Smooth muscle cell (in vitro differentiated cells): ENCODE data around the gene NLRP6. TPM values are rescaled to one million over a fixed set of nuclear protein-coding genes. Genes with fewer than 3 reads are reported as not detected.

Experiments
- DNase-seq: peaks from one replicate; lab custom pipeline; 2025; ENCODE audit not compliant: unreplicated experiment; lab: John Stamatoyannopoulos, UW
- H2AFZ ChIP-seq: fragments of 200-600 bp; sonication (generic); 2 replicates; pipeline ENCODE4 v1.6.0; 2016; ENCODE audit warnings: antibody characterized with exemption, low read depth, mild to moderate bottlenecking
- H3F3A ChIP-seq: fragments of 200-600 bp; sonication (generic); 2 replicates; pipeline ENCODE4 v1.6.0; 2017; ENCODE audit warnings: antibody characterized with exemption, low read depth
- H3K27ac ChIP-seq: fragments of 200-600 bp; sonication (generic); 2 replicates; pipeline ENCODE4 v1.5.1; 2016; ENCODE audit warnings: low read depth, mild to moderate bottlenecking
- H3K27me3 ChIP-seq: fragments of 200-600 bp; sonication (generic); 2 replicates; pipeline ENCODE4 v1.6.1; 2016; ENCODE audit warnings: low read depth, mild to moderate bottlenecking
- H3K36me3 ChIP-seq: fragments of 200-600 bp; sonication (generic); 2 replicates; pipeline ENCODE4 v1.5.1; 2016; ENCODE audit warnings: low read depth
- H3K4me1 ChIP-seq: fragments of 200-600 bp; sonication (generic); 2 replicates; pipeline ENCODE4 v1.5.1; 2016; ENCODE audit warnings: low read depth
- H3K4me2 ChIP-seq: fragments of 200-600 bp; sonication (generic); 2 replicates; pipeline ENCODE4 v1.6.0; 2016; ENCODE audit warnings: mild to moderate bottlenecking
- H3K4me3 ChIP-seq: fragments of 200-600 bp; sonication (generic); 2 replicates; pipeline ENCODE4 v1.5.1; 2016; ENCODE audit warnings: mild to moderate bottlenecking
- H3K79me2 ChIP-seq: fragments of 200-600 bp; sonication (generic); 2 replicates; pipeline ENCODE4 v1.6.0; 2016; ENCODE audit warnings: low read depth, mild to moderate bottlenecking
- H3K9ac ChIP-seq: fragments of 200-600 bp; sonication (generic); 2 replicates; pipeline ENCODE4 v1.6.0; 2016; ENCODE audit warnings: low read depth
- H3K9me3 ChIP-seq: fragments of 200-600 bp; sonication (generic); replicated peaks from 2 replicates; pipeline ENCODE4 v1.5.1; 2016; ENCODE audit warnings: low read depth
- H4K20me1 ChIP-seq: fragments of 200-600 bp; sonication (generic); 2 replicates; pipeline ENCODE4 v1.6.0; 2016; ENCODE audit warnings: low read depth
- WGBS: methylation state at CpG from one replicate; pipeline ENCODE4 v1.1.7; 2016; ENCODE audit warnings: low lambda C conversion rate; 5-methylcytosine and 5-hydroxymethylcytosine counted together
- polyA plus RNA-seq: library from polyadenylated mRNA; unstranded; fragments of >200 nt; fragmentation: Nextera tagmentation; extraction: Ambion mirVana; gene quantifications from 2 replicates; pipeline ENCODE4 v1.2.1, GENCODE V29; 2016
- total RNA-seq: library from RNA; depleted of rRNA; stranded (reverse); fragments of >200 nt; gene quantifications from 2 replicates; pipeline ENCODE4 v1.2.3, GENCODE V29; 2014
- TF ChIP-seq, protein P1 (sequence below): fragments of 200-600 bp; sonication (generic); IDR thresholded peaks from 2 replicates; pipeline ENCODE4 v1.5.1; 2017; ENCODE audit warnings: borderline replicate concordance, mild to moderate bottlenecking, antibody characterized with exemption; ENCODE audit not compliant: insufficient read depth, poor library complexity, severe bottlenecking

NLRP6 gene
- total and polyA plus RNA-seq, 2 experiments from 2014 or later = not detected

DNA sequence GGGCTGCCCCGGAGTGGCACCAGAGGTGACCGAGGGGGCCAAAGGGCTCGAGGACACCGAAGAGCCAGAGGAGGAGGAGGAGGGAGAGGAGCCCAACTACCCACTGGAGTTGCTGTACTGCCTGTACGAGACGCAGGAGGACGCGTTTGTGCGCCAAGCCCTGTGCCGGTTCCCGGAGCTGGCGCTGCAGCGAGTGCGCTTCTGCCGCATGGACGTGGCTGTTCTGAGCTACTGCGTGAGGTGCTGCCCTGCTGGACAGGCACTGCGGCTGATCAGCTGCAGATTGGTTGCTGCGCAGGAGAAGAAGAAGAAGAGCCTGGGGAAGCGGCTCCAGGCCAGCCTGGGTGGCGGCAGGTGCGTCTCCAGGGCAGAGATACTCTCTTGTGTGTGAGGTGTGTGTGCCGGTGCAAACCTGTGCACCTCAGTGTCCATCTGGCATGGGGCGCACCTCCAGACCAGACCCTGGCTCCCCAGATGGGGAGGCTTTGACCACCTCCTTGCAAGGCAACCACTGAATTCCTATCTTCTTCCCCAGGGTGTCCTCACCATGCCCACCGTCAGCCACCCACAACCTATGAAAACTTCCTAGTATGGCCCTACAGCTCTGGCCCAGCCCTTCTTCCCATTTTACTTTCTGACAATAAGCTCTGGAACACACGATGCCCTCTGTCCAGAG lies 3.4 kb downstream of the NLRP6 start:
- Histone ChIP-seq H4K20me1 (no peaks in the 10 kb centered on the region), H3K36me3 (no peaks in the 10 kb centered on the region), H2AFZ (no peak overlapping the region), H3K27me3 (peaks cover 7% of the 10 kb centered on the region), H3K4me3 (no peak overlapping the region), H3F3A (no peaks in the 10 kb centered on the region), H3K4me1 (no peaks in the 10 kb centered on the region), H3K9ac (no peak overlapping the region), H3K79me2 (no peaks in the 10 kb centered on the region), H3K9me3 (no peaks in the 10 kb centered on the region), H3K4me2 (no peak overlapping the region), H3K27ac (no peak overlapping the region)
- 96% methylated on average over 26 of the region's 26 CpGs for WGBS
- no peak for DNase-seq
- TF ChIP-seq, protein P1, sequence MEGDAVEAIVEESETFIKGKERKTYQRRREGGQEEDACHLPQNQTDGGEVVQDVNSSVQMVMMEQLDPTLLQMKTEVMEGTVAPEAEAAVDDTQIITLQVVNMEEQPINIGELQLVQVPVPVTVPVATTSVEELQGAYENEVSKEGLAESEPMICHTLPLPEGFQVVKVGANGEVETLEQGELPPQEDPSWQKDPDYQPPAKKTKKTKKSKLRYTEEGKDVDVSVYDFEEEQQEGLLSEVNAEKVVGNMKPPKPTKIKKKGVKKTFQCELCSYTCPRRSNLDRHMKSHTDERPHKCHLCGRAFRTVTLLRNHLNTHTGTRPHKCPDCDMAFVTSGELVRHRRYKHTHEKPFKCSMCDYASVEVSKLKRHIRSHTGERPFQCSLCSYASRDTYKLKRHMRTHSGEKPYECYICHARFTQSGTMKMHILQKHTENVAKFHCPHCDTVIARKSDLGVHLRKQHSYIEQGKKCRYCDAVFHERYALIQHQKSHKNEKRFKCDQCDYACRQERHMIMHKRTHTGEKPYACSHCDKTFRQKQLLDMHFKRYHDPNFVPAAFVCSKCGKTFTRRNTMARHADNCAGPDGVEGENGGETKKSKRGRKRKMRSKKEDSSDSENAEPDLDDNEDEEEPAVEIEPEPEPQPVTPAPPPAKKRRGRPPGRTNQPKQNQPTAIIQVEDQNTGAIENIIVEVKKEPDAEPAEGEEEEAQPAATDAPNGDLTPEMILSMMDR = no peak

DNA sequence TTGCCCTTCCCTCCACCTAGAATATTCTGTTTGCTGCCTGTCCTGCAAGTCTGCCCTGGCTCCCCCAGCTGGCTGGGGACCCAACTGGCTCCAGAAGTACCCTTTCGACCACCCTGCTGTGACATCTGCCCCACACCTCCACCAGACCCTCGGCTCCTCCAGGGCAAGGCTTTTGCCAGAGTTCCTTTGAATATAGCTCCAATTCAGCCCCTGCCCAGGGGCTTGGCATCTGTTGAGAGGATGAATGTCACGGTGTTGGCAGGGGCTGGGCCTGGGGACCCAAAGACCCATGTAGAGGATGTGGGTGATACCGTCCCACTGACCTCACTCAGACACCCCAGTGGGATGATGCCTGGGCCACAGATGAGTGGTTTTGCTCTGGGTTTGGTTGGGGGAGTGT lies 4.0 kb downstream of the NLRP6 start:
- no peak for DNase-seq
- H3K36me3 ChIP-seq = no peaks in the 10 kb centered on the region
- no peak overlapping the region for H2AFZ ChIP-seq
- 87% methylated on average over 4 of the region's 4 CpGs for WGBS
- H3F3A ChIP-seq = no peaks in the 10 kb centered on the region
- H4K20me1 ChIP-seq = no peaks in the 10 kb centered on the region
- no peak overlapping the region for H3K9ac ChIP-seq
- no peaks in the 10 kb centered on the region for H3K4me1 ChIP-seq
- no peak overlapping the region for H3K27ac ChIP-seq
- H3K4me2 ChIP-seq = no peak overlapping the region
- H3K79me2 ChIP-seq = no peaks in the 10 kb centered on the region
- H3K27me3 ChIP-seq = peaks cover 7% of the 10 kb centered on the region
- TF ChIP-seq, protein P1 = no peak
- H3K9me3 ChIP-seq = no peaks in the 10 kb centered on the region
- no peak overlapping the region for H3K4me3 ChIP-seq

DNA sequence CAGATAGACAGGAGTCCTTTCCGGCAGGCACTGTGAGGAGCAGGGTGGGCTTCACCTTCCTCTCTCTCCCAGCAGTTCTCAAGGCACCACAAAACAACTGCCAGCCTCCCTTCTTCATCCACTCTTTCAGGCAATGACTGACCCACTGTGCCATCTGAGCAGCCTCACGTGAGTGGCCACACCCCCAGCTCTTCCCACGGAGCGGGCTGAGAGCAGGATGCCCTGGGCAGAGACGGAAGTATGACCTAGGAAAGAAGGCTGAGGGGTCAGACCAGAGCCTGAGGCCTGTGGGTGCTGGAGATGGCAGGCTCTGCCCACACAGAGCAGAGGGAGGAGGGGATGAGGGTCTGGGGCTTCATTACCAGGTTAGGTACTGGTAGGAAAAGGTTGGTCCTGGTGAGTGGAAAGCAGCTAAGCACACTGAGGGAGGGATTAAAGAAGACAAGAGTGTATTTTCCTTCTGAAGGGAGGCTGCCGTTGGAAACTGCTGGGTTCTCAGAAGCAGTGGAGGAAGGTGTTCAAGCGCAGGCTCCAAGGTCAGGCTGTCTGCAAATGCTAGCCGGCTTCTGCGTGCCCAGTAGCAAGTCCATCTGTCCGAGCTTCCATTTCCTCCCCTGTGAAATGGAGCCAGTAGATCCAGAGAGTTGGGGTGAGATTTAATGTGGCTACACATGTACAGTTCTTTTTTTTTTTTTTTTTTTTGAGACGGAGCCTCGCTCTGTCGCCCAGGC lies 4.6 kb downstream of the NLRP6 start:
- peaks cover 7% of the 10 kb centered on the region for H3K27me3 ChIP-seq
- WGBS = 81% methylated on average over 12 of the region's 13 CpGs

More for the DNA sequence above, 4.6 kb downstream of the NLRP6 start:
- H2AFZ ChIP-seq = no peak overlapping the region
- no peak overlapping the region for H3K27ac ChIP-seq
- no peaks in the 10 kb centered on the region for H3K4me1 ChIP-seq
- H3K4me2 ChIP-seq = no peak overlapping the region
- no peak overlapping the region for H3K4me3 ChIP-seq
- no peaks in the 10 kb centered on the region for H3K79me2 ChIP-seq
- TF ChIP-seq, protein P1 = no peak
- no peaks in the 10 kb centered on the region for H3F3A ChIP-seq
- H3K9ac ChIP-seq = no peak overlapping the region
- no peaks in the 10 kb centered on the region for H3K9me3 ChIP-seq
- H4K20me1 ChIP-seq = no peaks in the 10 kb centered on the region
- H3K36me3 ChIP-seq = no peaks in the 10 kb centered on the region
- no peak for DNase-seq
